ENCODE results near the gene GGPS1.
A peak's percentile ranks its signal among the peaks of the same experiment; 100 is the strongest.
"Not testable (repeated sequence)": the region's sequence is repeated elsewhere in the genome, so short reads cannot be mapped to it uniquely, and the experiment has no call there.

The GGPS1 gene

DNA sequence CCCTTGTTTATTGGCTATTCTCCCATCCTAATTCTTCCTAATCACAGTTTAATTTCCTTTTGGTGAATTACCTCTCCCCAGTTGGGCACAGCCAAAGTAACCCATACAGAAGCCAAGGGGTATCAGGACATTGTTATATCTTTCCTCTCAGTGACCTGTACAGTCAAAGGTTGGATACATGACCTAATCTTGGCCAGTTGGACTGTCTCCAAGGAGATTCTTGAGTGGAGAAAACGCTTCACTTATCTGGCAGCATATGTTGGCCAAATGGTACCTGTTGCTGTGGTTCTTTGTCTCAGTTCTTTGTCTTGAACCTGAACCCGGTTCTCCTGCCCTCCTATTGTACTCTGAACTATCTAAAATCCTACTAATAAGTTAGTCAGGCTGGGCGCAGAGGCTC, 23.5 kb downstream of the GGPS1 start:
- no peak for DNase-seq (ENCODE audit: low read depth, low spot score)
- H3K4me3 ChIP-seq (ENCODE audit: low read depth, low read length) = no peak overlapping the region
- in situ Hi-C loops (cut with HindIII; ENCODE audit: low sequenced_read_pairs) = no loop called here
- no peak for TF ChIP-seq CTCF (IDR thresholded peaks at IDR 0.05; ENCODE audit: low read depth, low read length)

GRCh38 chr1:235357485-235358373, 29.4 kb downstream of the GGPS1 start:
- H3K4me3 ChIP-seq (ENCODE audit: low read depth, low read length) = no peak overlapping the region
- DNase-seq (ENCODE audit: low read depth, low spot score) = no peak
- no peak for TF ChIP-seq CTCF (IDR thresholded peaks at IDR 0.05; ENCODE audit: low read depth, low read length)
- in situ Hi-C loops (cut with HindIII; ENCODE audit: low sequenced_read_pairs) = no loop called here

DNA sequence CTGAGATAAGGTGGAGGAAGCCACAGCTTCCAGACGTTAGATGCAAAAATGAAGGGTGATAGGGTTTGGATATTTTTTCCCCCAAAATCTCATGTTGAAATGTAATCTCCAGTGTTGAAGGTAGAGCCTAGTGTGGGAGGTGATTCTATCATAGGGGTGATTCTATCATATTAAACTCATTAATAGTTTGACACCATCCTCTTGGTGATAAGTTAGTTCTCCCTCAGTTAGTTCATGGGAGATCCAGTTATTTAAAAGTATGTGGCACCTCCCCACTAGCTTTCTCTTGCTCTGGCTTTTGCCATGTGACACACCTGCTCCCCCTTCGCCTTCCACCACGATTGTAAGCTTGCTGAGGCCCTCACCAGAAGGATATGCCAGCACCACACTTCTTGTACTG, 30.5 kb downstream of the GGPS1 start:
- H3K4me3 ChIP-seq (ENCODE audit: low read depth, low read length) = no peak overlapping the region
- no peak for DNase-seq (ENCODE audit: low read depth, low spot score)
- no peak for TF ChIP-seq CTCF (IDR thresholded peaks at IDR 0.05; ENCODE audit: low read depth, low read length)
- in situ Hi-C loops (cut with HindIII; ENCODE audit: low sequenced_read_pairs) = no loop called here

GRCh38 chr1:235364189-235364588, 35.8 kb downstream of the GGPS1 start:
- DNase-seq (ENCODE audit: low read depth, low spot score); in situ Hi-C loops (cut with HindIII; ENCODE audit: low sequenced_read_pairs); H3K4me3 ChIP-seq (ENCODE audit: low read depth, low read length): not testable (repeated sequence)

DNA sequence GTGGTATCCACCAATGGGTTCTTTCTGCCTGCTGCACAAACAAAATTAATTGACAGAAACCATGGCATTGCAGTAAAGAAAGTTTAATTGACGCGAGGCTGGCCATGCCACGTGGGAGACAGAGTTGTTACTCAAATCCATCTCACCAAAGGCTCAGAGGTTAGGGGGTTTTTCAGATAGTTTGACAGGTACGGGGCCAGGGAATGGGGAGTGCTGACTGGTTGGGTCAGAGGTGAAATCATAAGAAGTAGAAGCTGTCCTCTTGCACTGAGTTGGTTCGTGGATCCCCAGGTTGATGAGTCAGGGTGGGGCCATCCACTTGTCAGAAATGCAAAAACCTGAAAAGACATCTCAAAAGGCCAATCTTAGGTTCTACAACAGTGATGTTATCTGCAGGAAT, 37.9 kb downstream of the GGPS1 start:
- H3K4me3 ChIP-seq (ENCODE audit: low read depth, low read length) = no peak overlapping the region
- in situ Hi-C loops (cut with HindIII; ENCODE audit: low sequenced_read_pairs) = no loop called here
- no peak for TF ChIP-seq CTCF (IDR thresholded peaks at IDR 0.05; ENCODE audit: low read depth, low read length)
- no peak for DNase-seq (ENCODE audit: low read depth, low spot score)

GRCh38 chr1:235367000-235367908, 38.9 kb downstream of the GGPS1 start, which contains the start of gene TBCE:
TSS of gene TBCE (plus strand) at chr1:235367427. CDS start at chr1:235380050, 12,623 bp downstream.
- in situ Hi-C loops (cut with HindIII; ENCODE audit: low sequenced_read_pairs) = no loop called here
- peak; percentile 18 for TF ChIP-seq CTCF (IDR thresholded peaks at IDR 0.05; ENCODE audit: low read depth, low read length)
- DNase-seq (ENCODE audit: low read depth, low spot score) = peak; percentile 98

More at GRCh38 chr1:235367000-235367908, 38.9 kb downstream of the GGPS1 start, which contains the start of gene TBCE:
- peak within 1 kb of the TSS; percentile 89 for H3K4me3 ChIP-seq (ENCODE audit: low read depth, low read length)
